ENCODE measurements around the gene PRKG1. TPM values are rescaled to one million over a fixed set of nuclear protein-coding genes. Genes with fewer than 3 reads are reported as not detected.

PRKG1 gene
- polyA plus RNA-seq, 3 donors, result not detected

GRCh38 chr10:52040486-52040885 lies 966.2 kb downstream of the PRKG1 start:
- intact Hi-C loops (cut with micrococcal nuclease), result no loop called here
- Histone ChIP-seq H3K4me3 (replicated peaks in 1 of 3; ENCODE audit: low read depth in 2 of 3, low read length in 3 of 3) (no peak overlapping the region), H3K27me3 (ENCODE audit: control insufficient read depth in 2 of 2, insufficient read depth in 2 of 2, low read length in 2 of 2) (no peaks in the 10 kb centered on the region), H3K4me2 (replicated peaks; ENCODE audit: extremely low read depth, low read length, poor library complexity, severe bottlenecking) (no peak overlapping the region), H3K9ac (ENCODE audit: insufficient read depth, low read length, poor library complexity, severe bottlenecking) (no peak overlapping the region), H3K36me3 (replicated peaks in 1 of 2; ENCODE audit: control insufficient read depth in 1 of 2, insufficient read depth in 2 of 2, low read length in 2 of 2) (no peaks in the 10 kb centered on the region), H4K20me1 (ENCODE audit: insufficient read depth, low read length) (no peaks in the 10 kb centered on the region), H2AFZ (ENCODE audit: insufficient read depth, low read depth, low read length, poor library complexity, severe bottlenecking) (no peak overlapping the region), H3K27ac (ENCODE audit: low read depth in 1 of 2, low read length in 2 of 2) (no peak overlapping the region), H3K4me1 (ENCODE audit: control insufficient read depth in 1 of 2, insufficient read depth in 2 of 2, low read length in 2 of 2) (no peaks in the 10 kb centered on the region), H3K9me3 (replicated peaks in 1 of 2; ENCODE audit: control insufficient read depth in 1 of 2, insufficient read depth in 1 of 2, low read length in 2 of 2) (no peaks in the 10 kb centered on the region), H3K79me2 (ENCODE audit: insufficient read depth, low read length) (no peaks in the 10 kb centered on the region)
- Mint-ChIP-seq H3K9me3 (peaks cover 3 to 11% (median 8%) of the 10 kb centered on the region in 7 donors), H3K4me1 (no peaks in the 10 kb centered on the region), H3K36me3 (no peaks in the 10 kb centered on the region), H3K27me3 (ENCODE audit: low read depth in 3 of 3) (peaks cover 0 to 4% (median 1%) of the 10 kb centered on the region in 3 donors), H3K4me3 (no peak overlapping the region), H3K27ac (no peak overlapping the region)
- WGBS (ENCODE audit: insufficient coverage), result no CpG with 5 or more reads among the region's 2 CpGs
- no peak for DNase-seq
- no peak for TF ChIP-seq CTCF (IDR thresholded peaks at IDR 0.05)

- no peaks in the 10 kb centered on the region for H3K4me1 ChIP-seq (ENCODE audit: control insufficient read depth in 1 of 2, insufficient read depth in 2 of 2, low read length in 2 of 2)
- Mint-ChIP-seq H3K4me1 (no peaks in the 10 kb centered on the region), H3K9me3 (peaks cover 0 to 5% (median 2%) of the 10 kb centered on the region in 7 donors), H3K36me3 (no peaks in the 10 kb centered on the region), H3K27me3 (ENCODE audit: low read depth in 3 of 3) (peaks cover 0 to 3% (median 0%) of the 10 kb centered on the region in 3 donors), H3K27ac (no peak overlapping the region), H3K4me3 (no peak overlapping the region)
- H4K20me1 ChIP-seq (ENCODE audit: insufficient read depth, low read length), result no peaks in the 10 kb centered on the region
- no peak overlapping the region for H3K4me2 ChIP-seq (replicated peaks; ENCODE audit: extremely low read depth, low read length, poor library complexity, severe bottlenecking)
- no peak overlapping the region for H2AFZ ChIP-seq (ENCODE audit: insufficient read depth, low read depth, low read length, poor library complexity, severe bottlenecking)
- no peaks in the 10 kb centered on the region for H3K36me3 ChIP-seq (replicated peaks in 1 of 2; ENCODE audit: control insufficient read depth in 1 of 2, insufficient read depth in 2 of 2, low read length in 2 of 2)
- no peaks in the 10 kb centered on the region for H3K79me2 ChIP-seq (ENCODE audit: insufficient read depth, low read length)
- no peaks in the 10 kb centered on the region for H3K9me3 ChIP-seq (replicated peaks in 1 of 2; ENCODE audit: control insufficient read depth in 1 of 2, insufficient read depth in 1 of 2, low read length in 2 of 2)
- no peak overlapping the region for H3K27ac ChIP-seq (ENCODE audit: low read depth in 1 of 2, low read length in 2 of 2)
- no peaks in the 10 kb centered on the region for H3K27me3 ChIP-seq (ENCODE audit: control insufficient read depth in 2 of 2, insufficient read depth in 2 of 2, low read length in 2 of 2)
- intact Hi-C loops (cut with micrococcal nuclease), result no loop called here
- DNase-seq, result no peak
- no peak for TF ChIP-seq CTCF (IDR thresholded peaks at IDR 0.05)
- H3K4me3 ChIP-seq (replicated peaks in 1 of 3; ENCODE audit: low read depth in 2 of 3, low read length in 3 of 3), result no peak overlapping the region
- no peak overlapping the region for H3K9ac ChIP-seq (ENCODE audit: insufficient read depth, low read length, poor library complexity, severe bottlenecking)
These were observed 969.5 kb downstream of the PRKG1 start for GRCh38 chr10:52043811-52044210.
